ENCODE measurements around the gene NLRX1. TPM values are rescaled to one million over a fixed set of nuclear protein-coding genes. Genes with fewer than 3 reads are reported as not detected.
"Not testable (repeated sequence)": the region's sequence is repeated elsewhere in the genome, so short reads cannot be mapped to it uniquely, and the experiment has no call there.

NLRX1 gene, protein sequence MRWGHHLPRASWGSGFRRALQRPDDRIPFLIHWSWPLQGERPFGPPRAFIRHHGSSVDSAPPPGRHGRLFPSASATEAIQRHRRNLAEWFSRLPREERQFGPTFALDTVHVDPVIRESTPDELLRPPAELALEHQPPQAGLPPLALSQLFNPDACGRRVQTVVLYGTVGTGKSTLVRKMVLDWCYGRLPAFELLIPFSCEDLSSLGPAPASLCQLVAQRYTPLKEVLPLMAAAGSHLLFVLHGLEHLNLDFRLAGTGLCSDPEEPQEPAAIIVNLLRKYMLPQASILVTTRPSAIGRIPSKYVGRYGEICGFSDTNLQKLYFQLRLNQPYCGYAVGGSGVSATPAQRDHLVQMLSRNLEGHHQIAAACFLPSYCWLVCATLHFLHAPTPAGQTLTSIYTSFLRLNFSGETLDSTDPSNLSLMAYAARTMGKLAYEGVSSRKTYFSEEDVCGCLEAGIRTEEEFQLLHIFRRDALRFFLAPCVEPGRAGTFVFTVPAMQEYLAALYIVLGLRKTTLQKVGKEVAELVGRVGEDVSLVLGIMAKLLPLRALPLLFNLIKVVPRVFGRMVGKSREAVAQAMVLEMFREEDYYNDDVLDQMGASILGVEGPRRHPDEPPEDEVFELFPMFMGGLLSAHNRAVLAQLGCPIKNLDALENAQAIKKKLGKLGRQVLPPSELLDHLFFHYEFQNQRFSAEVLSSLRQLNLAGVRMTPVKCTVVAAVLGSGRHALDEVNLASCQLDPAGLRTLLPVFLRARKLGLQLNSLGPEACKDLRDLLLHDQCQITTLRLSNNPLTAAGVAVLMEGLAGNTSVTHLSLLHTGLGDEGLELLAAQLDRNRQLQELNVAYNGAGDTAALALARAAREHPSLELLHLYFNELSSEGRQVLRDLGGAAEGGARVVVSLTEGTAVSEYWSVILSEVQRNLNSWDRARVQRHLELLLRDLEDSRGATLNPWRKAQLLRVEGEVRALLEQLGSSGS
- total RNA-seq = 3.3 TPM

DNA sequence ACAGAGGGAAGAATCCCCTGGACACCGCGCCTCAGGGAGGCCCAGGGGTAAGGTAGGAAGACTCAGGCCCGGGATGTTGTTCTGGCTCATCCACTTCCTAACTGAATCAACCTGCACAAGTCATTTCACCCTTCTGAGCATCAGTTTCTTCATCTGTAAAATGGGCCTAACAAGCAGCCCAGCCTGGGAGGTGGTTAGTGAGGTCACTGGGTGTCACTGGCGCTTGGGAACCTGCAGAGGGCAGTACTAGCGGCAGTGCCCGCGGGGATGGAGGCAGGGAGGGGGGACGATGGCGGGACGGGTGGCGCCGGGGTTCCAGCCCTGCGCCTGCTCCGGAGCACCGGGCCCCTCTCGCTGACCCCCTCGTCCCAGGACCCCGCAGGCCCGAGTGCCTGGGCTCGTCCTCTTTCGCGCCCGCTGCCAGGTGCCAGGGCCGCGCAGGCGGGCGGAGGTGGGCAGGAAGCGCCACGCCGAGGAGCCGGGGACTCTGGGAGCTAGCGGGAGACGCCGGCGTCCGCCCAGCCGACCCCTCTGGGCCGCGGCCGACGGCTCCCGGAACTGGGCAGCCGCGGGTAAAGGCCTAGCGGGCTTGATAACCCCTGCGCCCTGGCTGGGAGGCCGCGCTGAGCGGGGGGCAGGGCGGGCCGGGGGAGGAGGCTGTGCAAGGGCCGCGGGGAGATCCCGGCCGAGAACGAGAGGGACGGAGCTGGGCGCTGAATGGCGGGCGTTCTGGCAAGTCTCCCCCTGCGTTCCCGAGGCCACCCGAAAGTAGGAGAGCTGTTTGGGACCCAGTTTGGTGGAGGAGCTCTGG lies at the start of gene NLRX1:
Gene NLRX1, plus strand, starts transcription at position 255 of the 811 bp plus-strand sequence. CDS start 2,679 bp downstream, outside the sequence.
- DNase-seq = peak; percentile 63

DNA sequence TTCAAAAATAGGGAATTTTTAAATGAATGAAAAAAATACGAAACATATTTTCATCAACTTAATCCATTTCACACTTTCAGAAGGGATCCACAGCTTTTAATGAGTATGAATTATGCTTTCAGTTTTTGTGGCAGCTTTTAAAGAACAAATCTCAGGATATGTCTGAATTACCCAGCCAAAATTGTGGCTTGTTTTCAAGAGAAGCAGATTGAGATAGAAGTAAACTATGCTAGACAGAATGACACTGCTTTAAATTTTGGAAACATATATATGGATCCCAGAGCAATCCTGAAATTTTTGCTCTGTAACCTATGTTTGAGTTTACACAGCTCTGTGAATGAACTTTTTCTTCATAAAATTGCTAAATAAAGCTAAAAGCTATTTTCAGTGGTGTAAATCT lies 49.6 kb upstream of the NLRX1 start:
- no peak for DNase-seq

DNA sequence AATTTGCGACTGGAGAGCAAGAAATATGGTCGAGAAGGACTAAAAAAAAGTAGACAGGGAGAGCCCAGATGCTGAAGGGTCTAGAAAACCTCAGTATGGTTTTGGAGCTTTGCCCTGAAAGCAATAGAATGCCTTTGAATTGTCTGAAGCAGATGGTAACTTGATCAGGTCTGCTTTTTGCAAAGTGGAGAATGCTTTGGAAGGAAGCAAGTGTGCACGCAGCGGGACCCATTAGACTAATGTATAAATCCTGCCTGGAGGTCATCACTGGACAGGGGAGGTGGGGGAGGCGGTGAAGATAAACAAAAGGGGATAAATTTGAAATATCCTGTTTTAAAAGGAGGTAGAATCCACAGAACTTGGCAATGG lies 47.9 kb upstream of the NLRX1 start:
- no peak for DNase-seq

DNA sequence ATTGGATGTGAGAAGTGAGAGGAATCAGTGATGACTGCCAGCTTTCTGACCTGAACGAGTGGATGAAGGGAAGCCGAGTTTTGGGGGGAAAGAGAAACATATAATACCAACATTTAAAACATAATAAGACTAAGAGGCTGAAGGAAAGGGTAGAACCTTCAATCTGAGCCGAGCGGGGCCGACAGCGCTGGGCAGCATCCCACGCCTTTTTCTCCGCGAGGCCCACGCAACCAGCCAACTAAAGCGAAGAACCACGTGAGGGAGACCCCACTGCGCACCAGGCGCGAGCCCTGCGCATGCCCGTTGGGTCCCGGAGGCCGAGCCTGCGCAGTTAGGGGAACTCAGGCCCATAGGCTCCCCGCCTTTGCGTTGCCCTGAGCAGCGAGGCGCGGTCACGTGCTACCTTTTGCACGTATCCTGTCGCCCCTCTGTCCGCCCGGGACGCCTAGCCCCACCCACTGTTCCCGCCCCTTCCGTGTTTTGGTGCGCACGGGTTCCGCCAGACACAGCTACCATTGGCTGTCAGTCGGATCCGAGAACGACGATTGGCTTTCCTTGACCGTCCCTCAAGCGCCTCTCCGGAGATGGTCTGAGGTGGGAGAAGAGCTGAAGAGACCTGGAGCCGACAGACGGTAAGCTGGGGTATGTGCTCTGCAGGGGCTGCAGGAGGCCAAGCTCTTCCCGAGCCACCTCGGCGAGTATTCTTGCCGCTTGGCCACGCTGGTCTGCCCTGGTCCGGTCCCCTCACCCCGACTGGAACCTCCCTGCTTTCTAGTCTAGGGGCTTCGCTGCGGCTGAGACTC lies 47.3 kb upstream of the NLRX1 start, which contains the start of gene HINFP:
Gene HINFP, plus strand, starts transcription at position 573 of the 803 bp plus-strand sequence. CDS start 5,365 bp downstream, outside the sequence.
- DNase-seq = peak; percentile 100

DNA sequence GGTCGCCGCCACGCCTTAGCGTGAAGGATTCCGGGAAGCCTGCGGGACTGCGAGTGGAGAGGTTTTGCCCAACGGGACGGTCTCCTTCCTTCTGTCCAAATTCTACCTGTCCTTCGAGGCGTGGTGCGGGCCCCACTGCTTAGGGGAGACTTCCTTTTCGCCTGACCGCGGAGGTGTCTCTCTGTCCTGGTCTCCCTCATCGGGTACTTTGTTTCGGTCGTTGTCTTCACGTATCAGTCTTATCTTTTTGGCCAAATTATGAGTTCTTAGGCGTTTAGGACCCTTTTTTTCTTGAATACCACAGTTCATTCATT lies 46.8 kb upstream of the NLRX1 start:
- no peak for DNase-seq

DNA sequence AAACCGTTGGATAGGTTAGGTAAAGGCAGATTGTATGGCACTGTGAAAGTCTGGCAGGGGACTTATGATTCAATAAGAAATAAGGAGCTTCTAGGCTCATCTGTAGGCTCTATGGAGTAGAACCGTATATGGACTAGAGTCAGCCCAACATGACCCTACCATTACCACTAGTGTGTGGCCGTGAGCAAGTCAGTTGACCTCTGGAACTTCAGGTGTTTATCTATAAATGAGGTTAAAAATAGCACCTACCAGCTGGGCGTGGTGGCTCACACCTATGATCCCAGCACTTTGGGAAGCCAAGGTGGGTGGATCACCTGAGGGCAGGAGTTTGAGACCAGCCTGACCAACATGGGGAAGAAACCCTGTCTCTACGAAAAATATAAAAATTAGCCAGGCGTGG lies 42.7 kb upstream of the NLRX1 start:
- DNase-seq = no peak

DNA sequence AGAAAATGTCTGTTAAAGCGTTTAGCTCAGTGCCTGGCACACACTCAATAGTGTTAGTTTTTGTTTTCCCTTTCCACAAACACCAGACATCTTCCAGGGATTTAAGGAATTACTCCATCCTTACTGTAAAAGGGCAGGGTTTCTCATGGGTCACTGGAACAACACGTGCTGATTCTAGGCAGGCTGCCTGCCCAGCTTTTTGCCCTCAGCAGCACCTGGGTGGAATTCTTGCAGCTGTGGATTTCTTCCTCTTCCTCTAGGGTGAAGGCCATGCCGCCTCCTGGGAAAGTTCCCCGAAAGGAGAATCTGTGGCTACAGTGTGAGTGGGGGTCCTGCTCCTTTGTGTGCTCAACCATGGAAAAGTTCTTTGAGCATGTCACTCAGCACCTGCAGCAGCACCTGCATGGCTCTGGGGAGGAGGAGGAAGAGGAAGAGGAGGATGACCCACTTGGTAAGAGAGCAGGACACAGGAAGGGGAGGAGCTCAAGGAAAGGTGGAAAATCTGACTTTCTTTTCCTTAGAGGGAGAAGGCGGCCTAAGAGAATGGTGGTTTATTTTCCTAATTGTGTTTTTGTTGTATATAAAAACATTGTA lies 41.8 kb upstream of the NLRX1 start:
- no peak for DNase-seq

DNA sequence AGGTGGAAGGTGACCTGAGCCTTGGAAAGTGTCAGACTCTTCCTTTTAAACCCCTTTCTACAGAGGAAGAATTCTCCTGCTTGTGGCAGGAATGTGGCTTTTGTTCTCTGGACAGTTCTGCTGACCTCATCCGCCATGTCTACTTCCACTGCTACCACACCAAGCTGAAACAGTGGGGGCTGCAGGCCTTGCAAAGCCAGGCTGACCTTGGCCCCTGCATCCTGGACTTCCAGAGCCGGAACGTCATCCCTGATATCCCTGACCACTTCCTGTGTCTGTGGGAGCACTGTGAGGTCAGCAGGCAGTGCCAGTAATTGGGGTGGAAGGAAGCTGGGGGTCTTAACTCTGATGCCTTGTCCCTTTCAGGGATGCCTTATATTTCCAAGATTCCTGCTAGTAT lies 37.9 kb upstream of the NLRX1 start:
- DNase-seq = no peak

DNA sequence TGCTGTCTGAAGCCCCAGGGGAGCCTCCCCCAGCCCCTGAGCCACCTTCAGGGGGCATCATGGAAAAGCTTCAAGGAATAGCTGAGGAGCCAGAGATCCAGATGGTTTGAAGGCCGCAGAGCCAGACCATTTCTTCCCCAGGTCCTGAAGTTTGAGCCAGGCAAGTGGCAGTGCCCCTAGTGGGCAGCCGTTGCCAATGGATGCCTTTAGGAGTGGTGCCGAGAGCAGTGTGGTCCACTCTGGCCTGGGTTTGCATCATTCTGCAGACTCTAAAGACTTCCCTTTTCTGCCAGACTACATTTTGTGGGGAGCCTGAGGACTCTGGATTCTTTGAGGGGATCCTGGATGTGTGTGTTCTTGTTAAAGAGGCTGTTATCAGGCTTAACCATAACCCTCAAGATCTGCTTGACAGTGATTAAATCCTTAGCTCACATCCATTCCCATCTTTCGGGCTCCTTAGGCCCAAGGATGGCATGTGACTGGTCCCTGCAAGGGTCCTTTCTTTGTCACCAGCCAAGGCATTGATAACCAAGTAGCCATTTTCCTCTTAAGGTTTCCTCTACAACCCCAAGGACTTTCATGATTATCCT lies 34.0 kb upstream of the NLRX1 start:
- DNase-seq = no peak

DNA sequence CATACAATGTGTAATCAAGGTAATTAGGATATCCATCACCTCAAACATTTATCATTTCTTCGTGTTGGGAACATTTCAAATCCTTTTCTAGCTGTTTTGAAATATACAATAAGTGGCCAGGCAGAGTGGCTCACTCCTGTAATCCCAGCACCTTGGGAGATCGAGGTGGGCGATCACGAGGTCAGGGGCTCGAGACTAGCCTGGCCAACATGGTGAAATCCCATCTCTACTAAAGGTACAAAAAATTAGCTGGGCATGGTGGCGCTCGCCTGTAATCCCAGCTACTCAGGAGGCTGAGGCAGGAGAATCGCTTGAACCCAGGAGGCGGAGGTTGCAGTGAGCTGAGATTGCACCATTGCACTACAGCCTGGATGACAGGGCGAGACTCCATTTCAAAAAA lies 29.2 kb upstream of the NLRX1 start:
- DNase-seq = not testable (repeated sequence)

DNA sequence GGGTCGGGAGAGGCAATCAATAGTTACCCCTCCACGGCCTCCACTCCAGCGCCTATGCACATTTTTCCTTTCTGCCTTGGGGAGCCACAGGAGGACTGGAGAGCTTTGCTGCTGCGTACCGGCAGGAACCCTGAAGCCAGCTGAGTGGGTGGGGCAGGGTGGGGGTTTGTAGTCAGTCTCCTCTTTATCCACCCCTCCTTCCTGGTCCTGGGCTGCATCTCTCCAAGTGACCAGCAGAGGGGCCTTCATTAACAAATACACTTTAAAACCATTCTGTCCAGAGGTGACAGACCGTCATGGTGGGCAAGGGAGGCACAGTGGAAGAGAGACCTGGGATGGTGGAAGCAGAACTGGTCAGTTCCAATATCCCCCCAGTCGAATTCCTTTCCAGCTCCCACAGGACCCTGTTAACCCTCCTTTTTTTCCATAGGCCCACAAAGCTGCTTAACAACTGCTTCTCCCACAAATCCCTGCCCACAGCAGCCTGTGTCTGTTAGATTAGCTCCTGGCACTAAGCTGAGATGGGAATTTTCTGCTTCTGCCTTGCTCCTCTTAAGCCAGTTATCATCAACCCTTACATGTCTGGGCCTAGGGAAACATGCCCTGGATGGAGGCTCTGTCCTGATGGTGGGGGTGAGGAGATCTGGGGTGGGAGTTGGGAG lies 23.6 kb upstream of the NLRX1 start:
- DNase-seq = peak; percentile 24

DNA sequence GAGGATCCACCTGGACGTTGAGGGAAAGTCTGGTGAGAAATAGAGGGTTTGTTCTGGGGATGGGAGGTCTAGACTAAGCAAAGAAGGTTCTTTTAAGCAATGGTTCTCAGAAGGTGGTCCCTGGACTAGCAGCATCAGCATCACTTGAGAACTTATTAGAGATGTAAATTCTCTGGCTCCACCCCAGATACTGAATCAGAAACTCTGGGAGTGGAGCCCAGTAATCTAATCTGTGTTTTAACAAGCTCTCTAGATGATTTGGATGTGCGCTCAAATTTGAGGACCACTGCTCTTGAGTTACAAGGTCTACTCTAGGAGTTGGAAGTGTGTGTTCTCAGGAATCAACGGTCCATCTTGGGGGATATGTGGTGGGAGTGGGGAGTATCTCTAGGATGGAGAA lies 23.0 kb upstream of the NLRX1 start:
- DNase-seq = no peak

DNA sequence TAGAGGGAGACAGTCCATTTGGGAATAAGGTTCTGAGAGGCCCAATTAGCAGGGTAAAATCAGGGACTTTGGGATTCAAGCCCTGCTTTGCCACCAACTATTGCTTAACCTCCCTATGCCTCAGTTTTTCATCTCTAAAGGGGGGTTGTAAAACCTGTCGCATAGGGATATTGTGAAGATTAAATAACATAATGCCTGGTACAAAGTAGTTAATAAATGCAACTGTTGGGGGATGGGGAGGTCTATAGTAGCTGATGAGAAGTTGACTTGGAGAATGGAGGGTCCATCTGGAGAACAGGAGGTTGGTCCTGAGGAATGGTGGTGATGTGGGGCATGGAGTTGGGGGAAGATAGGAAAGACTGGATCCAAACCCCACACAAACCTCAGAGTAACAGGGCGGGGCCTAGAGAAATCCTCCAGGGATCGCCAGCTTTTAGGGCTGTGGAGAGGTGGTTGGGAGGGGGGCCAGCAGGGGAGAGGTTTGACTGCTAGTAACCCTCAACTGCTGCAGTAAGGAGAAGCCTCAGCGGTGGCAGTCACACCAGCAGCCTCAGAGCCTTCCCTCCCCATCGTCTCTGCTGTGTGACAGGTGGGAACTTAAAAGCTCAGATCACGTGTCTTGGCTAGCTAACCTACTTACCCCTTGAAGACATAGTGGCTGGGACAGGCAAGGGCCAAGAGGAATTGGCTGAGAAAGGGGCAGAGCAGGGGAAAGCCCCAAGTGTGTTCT lies 20.8 kb upstream of the NLRX1 start:
- DNase-seq = no peak

DNA sequence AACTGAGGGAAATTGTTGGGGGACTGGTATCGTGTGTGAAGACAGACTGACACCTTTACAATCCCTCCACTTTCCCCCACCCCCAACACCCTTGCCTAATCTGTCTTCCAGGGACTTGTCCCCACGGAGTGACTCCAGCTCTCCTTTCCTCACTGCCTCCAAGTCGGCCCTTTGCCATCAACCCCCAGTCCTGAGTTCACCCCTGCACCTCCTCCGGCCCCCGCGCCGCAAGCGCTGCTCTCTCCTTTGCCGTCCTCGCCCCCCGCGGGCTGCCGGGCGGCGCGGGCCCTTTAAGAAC lies 19.9 kb upstream of the NLRX1 start:
- no peak for DNase-seq

DNA sequence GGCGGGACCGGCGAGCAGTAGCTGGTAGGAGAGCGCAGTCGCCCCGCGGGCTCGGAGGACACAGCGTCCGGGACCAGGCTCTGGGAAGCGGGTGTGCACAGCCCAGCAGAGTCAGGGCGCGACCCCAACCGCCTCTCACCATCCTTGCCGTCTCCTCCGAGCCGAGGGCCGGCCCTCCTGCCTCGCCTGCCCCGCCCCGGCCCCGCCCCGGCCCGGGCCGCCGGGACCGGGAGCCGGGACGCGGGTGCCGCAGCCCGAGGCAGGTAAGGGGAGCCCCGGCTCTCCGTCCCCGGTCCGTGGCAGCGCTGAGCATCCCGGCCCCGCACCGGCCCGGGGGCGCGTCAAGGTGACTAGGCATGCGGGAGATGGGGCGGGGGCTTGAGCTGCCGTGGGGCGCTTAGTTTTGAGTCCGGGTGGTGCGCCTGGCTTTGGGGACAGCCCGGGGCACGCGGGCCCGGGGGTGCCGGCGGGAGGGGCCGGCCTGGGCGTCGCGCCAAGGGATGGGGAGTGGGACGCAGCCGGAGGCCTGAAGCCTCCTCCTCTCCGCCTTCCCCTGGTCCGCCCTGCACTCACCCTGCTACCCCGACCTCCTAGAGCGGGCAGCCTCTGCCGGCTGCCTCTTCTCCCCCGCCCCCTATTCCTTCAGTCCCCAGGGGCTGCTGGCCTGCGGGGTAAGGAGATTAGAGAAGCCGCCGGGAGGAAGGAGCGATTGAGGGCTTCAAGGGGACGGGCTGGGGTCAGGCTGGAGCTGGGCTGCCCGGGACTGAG lies 19.3 kb upstream of the NLRX1 start, which contains the start of gene ABCG4:
Gene ABCG4, plus strand, starts transcription at position 35 of the 768 bp plus-strand sequence. CDS start 914 bp downstream, outside the sequence.
- no peak for DNase-seq

DNA sequence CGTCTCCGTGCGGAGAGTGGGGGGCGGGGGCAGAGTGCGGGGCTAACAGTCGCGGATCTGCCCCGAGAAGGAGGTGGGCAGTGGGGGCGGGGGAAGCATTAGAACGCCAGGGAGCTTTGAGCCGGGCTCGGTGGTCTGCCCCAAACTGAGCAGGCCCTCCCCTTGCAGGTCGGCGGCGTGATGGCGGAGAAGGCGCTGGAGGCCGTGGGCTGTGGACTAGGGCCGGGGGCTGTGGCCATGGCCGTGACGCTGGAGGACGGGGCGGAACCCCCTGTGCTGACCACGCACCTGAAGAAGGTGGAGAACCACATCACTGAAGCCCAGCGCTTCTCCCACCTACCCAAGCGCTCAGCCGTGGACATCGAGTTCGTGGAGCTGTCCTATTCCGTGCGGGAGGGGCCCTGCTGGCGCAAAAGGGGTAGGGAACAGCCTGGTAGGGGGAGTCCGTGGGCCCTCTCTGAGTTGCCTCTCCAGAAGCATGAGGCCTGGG lies 18.7 kb upstream of the NLRX1 start:
- DNase-seq = no peak

DNA sequence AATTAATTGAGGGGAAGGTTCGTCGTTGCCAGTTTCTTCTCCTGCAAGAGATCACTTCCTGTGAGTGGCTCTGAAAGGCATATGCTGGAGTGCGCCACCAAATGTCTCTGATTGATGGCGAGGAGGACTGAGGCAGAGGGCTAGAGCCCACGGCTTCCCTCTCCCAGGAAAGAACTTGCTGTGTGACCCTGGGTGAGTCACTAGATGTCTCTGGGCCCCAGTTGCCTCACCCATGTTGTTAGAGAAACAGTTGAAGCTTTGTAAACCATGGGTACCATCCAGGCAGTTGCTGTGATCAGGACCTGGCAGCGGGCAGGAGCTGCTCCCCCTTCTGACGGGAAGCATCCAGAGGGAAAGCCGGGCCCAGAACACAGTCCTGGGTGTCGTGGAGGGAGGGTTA lies 16.5 kb upstream of the NLRX1 start:
- DNase-seq = no peak

DNA sequence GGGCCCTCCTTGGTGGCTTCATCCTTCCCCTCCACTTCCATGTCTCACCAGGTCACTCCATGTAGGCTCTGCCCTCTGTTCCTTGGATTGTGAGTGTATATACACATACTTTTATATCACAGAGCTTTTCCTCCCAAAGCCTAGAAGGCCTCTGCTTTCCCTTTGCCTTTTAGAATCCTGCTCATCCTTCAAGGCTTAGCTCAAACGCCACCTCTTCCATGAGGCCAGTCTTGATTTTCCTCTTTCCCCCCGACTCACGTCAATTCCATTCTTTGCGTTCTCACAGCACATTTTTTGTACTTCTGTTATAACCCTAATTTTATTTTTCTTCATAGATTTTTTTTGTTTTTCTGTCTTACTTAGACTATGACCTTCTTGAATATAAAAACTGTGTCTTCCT lies 15.9 kb upstream of the NLRX1 start:
- DNase-seq = no peak
